Fibroblast of peridontal ligament (primary cell): Measurements from ENCODE around the gene RTN1.

Experiments used
- DNase-seq: peaks from one replicate; pipeline ENCODE4 v3.0.0-alpha.2; 2010; ENCODE audit errors: extremely low read depth

RTN1 gene

DNA sequence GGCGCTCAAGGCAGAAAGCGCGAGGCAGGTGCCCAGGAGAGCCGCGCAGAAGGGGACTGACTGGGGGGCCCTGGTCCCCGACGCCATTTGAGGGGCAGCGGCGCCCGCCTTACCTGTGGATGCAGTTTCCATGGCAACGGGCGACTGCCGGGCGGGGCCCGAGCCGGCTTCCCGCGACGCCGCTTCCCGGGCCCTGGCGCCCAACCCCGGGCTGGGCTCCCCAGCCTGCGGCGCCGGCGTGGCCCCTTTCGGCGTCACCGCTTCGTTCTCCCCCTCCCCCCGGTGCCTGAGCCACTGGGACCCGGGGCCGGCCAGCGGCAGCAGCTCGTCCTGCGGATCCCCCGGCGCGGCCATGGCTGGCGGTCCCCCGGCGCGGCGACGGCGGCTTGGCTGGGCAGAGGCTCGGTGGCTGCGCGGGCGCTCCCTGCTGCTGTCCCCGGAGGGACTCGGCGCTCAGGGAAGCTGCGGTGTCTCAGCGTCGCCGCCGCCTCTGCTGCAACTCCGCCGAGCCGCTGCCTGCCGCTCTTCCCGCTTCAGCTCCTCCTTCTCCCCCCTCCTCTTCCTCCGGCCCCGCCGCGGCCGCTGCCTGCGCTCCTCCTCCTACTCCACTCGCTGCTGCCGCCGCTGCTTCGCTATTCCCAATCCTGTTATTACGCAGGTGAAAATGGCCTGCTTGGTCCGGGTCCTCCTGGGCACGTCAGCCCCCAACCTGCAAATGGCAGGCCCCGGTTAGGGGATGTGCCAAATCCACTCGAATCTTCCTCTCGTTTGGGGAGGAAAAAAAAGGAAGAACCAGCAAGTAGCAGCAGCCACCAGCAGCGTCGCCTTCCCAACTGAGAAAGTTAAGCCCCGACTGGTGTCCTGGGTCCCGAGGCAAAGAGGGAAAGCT, at the start of gene RTN1:
TSS of gene RTN1 (minus strand) at position 500 of the 889 bp plus-strand sequence. CDS start at position 354, 146 bp downstream.
- peak; percentile 11 for DNase-seq

DNA sequence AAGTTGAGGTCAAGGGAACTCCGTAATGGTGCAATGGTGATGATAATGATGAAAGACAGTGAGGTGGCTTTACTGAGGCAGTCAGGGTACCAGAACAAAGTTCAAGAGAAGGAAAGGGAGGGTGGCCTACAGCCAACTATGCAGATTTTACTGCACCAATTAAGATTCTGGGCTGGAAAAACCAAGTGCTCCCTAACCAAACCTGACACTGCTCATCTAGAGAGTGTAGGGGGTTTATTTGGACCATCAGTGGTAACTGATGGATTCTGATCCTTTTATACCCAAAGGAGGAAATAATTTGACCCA, 49.8 kb upstream of the RTN1 start:
- DNase-seq: no peak

- no peak for DNase-seq
Observed at GRCh38 chr14:59919570-59920377, 49.2 kb upstream of the RTN1 start, which contains the start of gene LRRC9. TSS of gene LRRC9 (plus strand) at chr14:59920144.

- DNase-seq: peak; percentile 51
Observed at GRCh38 chr14:59918824-59919569, 48.4 kb upstream of the RTN1 start.

DNA sequence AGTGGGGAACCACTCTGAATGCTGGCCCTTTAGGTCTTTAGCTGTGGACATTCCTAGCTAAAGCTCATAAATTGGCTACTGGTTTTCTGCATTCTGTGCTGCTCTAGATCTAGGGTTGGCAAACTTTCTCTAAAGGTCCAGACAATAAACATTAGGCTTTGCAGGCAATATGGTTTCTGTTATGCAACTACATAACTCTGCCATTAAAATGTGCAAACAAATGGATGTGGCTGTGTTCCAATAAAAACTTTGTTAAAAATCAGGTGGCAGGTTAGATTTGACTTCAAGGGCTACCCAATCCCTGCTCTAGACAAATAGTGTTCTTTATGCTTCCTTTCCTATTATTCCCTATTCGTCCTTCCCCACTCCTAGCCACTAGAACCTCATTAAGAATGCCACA, 42.6 kb upstream of the RTN1 start:
- no peak for DNase-seq

- no peak for DNase-seq
Observed at GRCh38 chr14:59912443-59912842, 41.9 kb upstream of the RTN1 start.

DNA sequence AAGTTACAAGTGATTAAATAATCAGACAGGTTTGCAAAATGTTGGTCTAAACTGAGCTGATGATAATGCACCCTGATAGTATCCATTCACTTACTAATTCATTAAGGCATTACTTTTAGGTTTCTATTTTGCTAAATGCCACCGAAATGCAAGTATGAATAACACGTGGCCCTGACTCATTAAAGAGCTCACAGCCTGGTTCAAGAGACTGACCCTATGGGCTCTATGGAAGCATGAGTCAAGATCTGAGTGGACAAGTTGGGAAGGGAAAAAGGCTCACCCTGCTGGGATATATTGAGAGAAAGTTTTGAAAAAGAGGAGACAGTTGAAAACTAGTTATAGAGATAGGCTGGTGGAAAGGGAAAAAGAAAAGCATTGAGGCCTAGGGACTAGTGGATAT, 34.6 kb upstream of the RTN1 start:
- no peak for DNase-seq

GRCh38 chr14:59904184-59904583, 33.6 kb upstream of the RTN1 start:
- no peak for DNase-seq

DNA sequence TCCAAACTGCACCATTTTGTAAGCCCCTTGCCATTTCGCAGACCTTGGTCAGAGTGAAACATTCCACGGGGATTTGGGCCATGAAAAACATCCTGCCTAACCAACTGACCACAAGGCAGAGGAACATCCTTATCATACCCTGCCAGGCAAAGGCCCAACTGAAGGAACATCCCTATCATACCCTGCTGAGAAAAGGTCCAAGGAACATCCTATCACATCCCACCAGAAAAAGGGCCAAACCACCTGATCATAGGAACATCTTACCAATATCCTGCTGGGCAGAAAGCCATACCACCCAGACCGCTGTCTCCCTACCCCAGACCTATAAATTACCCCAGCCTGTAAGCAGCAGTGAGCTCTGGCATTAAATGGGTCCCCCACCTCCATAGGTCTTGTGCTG, 30.0 kb upstream of the RTN1 start:
- DNase-seq: no peak

DNA sequence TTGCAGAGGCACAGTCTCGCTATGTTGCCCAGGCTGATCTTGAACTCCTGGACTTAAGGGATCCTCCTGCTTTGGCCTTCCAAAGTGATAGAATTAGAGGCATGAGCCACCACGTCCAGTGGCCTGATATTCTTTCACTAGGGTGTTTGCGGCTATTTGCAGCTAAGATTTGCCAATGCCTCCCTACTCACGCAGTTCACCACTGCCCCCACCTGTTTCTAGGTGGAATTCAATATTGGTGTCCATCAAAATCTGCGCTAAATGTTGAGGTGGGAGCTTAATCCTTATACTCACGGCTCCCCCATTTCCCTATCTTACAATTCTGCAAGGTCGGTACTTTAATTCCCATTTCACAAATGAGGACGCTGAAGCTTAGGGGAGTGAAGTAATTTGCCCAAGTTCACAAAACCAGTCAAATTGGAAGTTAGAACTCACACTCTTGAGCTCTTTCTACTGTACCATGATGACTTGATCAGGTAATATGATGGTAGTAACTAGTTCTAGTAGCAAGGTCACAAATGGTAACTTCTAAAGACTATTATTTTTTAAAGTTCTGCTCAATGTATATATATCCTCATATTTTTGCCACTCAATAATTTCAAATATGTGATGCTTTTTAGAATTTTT, 27.3 kb upstream of the RTN1 start:
- DNase-seq: no peak

- no peak for DNase-seq
Observed at GRCh38 chr14:59895721-59896120, 25.1 kb upstream of the RTN1 start.

DNA sequence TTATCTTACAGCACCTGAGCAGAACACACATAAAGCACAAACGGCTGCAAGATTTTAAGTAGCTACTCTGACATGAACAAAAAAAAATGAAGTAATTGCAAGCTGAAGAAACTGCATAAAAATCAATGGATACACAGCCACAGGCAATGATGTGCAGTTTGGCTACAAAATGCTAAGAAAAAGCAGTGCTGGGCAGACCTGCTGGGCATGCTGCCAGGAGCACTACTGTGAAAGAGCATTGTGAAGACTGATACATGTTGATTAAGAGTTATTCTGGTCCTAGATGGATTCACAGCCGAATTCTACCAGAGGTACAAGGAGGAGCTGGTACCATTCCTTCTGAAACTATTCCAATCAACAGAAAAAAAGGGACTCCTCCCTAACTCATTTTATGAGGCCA, 20.1 kb upstream of the RTN1 start:
- no peak for DNase-seq

DNA sequence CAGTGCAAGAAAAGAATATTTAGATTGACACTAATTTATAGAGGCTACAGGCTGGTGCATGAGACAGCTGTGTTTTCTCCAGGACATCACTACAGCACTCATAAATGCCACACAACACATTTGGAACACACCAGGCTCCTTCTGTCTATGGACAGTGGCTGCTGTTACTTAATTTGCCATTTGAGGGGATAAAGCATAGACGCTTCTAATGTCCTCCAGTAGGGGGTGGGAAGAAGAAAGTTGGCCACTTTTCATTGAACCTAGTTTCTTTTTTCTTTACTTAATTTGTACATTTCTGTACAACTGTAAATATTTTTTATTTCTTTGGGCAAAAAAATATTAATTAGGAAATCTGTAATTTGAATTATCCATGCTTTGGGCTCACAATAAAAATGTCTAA, 12.4 kb upstream of the RTN1 start:
- DNase-seq: peak; percentile 2

DNA sequence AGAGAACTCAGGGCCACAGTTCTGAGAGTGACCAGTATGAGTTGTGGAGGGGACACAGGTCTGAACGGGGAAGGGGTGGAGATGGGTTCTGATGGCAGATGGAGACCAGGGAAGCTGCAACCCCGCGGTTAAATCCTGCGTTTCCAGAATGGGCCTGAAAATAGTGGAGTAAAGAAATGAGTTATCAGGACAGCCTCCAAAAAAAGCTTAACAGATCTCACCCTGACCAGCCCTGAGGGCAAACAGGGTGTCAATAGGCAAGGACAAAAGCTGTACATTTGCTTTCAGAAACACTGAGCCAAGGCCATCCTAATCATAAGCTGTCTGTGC, 555 bp upstream of the RTN1 start:
- no peak for DNase-seq

- DNase-seq: no peak
Observed at GRCh38 chr14:59869381-59870255, 958 bp downstream of the RTN1 start.

GRCh38 chr14:59868021-59868420, 2.6 kb downstream of the RTN1 start:
- no peak for DNase-seq

DNA sequence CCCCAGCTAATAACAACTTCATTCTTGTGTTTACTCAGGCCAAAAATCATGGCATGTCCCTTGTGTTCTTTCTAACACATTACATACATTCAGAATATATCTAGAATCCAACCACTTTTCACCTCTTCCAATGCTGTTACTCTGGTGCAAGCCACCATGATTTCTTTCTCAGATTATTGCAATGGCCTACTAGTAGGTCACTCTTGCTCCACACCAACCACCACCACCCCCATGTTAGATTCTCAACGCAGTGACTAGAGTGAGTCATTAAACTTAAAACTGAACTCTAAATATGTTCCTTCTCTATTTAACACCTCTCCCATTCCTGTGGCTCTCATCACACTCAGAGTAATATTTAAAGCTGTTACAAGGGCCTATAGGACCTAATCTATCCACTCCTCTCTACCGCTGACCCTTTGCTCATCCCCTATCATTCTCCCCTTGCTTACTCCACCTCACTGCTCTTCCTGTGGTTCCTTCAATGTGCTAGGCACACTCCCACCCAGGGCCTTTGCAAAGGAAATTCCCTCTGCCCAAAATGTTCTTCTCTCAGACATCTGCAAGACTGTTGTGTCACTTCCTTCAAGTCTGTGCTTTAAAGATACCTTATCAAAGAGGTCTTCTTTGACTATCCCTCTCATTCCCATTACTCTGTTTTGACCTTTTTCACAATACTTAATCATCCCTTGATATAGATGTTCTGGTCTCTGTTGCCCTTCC, 6.6 kb downstream of the RTN1 start:
- DNase-seq: no peak

DNA sequence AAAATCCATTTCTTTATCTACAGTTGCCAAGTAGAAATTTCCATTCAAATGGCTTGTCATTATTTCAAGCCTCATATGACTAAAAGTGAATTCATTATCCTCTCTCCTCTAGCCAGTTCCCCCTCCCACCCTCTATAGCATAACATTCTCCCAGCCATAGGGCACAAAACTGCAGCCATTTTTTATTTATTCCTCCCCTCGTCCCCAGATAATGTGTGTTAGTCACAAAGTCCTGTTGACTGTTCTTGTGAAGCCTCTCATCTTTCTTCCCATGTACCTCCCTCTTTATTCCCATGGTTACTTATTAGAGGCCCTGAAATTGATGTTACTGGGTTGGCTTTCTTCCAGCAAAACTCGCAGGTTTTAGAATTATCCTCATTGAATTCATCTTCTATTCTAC, 13.2 kb downstream of the RTN1 start:
- no peak for DNase-seq

- no peak for DNase-seq
Observed at GRCh38 chr14:59852350-59852749, 18.2 kb downstream of the RTN1 start.

DNA sequence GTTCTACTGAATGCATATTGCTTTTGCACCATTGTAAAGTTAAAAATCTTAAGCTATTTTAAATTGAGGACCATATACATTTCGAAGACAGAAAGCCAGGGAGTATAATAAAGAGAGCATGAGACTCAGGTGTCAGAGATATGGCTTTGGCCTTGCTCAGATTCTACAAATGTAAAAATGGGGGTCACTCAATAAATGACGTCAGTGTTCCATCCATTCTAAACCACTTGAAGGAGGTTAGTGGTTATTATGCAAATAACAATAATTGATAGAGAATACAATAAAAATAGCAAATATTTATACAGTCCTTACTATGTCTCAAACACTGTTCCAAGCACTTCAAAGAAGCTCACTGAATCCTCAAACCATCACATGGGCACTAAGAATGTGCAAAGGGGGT, 20.1 kb downstream of the RTN1 start:
- DNase-seq: no peak
